Kidney capillary endothelial cell (primary cell): ENCODE data around the gene RAD51B.

ENCODE experiments used
- DNase-seq: peaks from one replicate; pipeline ENCODE4 v3.0.0-alpha.2; 2018; ENCODE audit warnings: low spot score

RAD51B gene

DNA sequence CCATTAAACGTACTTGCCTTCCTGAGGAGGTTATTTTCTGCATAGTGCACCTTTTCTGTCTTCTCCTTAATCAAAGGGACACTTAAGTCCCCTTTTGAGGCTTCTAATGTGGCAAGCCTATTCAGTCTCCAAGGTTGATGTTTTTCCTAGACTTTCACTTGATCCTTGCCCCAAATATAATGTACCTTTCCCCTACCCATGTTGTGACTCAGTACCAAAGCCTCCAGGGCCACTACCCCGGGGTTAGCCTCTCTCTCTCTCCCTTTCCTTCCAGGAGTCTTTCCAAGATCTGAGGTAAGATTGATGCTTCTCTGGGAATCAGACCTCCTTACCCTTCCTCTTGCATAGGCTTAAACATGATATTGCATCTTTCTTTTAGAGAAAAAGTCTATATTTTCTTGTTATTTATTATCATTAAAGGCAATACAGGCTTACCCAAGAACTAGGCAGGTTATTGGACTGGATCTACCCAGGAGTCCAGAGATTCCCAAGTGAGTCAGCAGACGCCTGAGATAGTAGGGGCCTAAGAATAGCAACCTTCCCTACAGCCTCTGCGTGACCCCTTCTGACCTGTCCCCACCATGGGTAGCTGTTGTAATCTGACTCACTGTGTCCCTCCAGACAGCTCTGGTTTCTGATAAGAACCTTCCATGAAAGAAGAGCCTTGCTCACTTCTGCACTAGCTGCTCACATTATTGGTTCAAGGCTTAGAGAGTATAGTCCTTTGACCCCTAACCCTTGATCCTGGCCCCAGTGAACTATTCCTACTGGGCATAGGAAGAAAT, 800.4 kb downstream of the RAD51B start:
- DNase-seq = no peak

DNA sequence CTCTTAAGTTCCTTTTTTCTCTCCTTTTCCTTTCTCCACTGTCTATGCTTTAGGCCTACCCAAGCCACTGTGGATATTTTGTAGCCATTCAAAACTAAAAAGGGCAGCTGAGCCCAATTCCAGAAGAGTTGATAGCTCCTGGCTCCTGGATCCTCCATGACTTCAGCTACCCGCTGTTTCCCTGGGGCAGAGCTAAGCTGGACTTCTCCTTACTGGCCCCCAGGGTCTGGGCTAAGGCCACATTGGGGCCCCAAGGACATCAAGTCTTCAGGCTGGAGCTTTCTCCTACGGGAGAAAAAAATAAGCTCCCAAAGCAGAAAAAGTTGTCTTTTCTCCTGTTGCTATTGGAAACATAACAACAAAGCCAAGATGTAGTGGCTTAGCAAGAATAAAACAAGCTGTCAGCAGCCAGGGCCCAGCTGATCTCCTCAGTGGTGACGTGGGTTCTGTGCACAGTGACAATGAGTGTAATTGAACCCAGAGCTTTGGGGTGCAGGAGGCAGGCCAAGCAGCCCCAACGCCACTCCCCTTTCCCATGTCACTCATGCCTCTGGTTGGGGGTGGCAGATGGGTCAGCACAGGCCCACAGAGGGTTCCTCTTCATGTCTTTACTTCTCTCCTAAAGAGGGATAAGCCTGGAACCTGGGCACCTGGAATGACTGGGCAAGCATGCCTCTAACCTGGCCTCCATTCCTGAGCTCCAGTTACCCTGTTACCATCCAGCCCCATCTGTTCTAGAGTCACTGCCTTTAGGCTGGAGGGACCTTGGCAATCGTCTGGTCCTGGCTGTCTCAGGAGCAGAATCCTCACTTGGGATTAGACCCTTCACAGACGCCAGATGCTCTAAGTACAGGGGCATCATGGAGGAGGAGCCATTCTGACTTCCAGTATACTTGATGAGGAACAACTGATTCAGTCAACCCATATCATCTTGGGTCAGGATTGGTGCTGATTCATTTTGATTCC, 802.1 kb downstream of the RAD51B start:
- no peak for DNase-seq

- DNase-seq = no peak
Measured at GRCh38 chr14:68622856-68623255, 803.3 kb downstream of the RAD51B start.

GRCh38 chr14:68623307-68623706, 803.7 kb downstream of the RAD51B start:
- DNase-seq = no peak

DNA sequence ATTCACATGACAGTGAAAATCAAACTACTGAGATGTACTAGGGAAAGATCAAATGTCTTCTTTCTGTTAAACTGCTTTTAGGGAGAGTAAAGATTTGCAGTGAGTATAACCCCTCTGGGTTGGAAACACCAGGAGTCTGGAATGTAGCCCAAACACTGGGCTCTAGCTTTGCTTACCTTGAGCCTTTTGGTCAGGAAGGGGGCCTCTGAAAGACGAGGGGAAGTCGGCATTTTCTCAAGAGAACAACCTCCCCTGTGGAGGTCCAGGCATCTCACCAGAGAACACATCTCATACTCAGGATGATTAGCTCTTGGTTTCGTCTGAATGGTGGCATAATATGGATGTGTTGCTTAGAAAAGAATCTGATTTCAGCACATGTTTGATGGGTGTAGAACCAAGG, 804.2 kb downstream of the RAD51B start:
- no peak for DNase-seq

GRCh38 chr14:68624541-68625220, 805.1 kb downstream of the RAD51B start:
- no peak for DNase-seq

DNA sequence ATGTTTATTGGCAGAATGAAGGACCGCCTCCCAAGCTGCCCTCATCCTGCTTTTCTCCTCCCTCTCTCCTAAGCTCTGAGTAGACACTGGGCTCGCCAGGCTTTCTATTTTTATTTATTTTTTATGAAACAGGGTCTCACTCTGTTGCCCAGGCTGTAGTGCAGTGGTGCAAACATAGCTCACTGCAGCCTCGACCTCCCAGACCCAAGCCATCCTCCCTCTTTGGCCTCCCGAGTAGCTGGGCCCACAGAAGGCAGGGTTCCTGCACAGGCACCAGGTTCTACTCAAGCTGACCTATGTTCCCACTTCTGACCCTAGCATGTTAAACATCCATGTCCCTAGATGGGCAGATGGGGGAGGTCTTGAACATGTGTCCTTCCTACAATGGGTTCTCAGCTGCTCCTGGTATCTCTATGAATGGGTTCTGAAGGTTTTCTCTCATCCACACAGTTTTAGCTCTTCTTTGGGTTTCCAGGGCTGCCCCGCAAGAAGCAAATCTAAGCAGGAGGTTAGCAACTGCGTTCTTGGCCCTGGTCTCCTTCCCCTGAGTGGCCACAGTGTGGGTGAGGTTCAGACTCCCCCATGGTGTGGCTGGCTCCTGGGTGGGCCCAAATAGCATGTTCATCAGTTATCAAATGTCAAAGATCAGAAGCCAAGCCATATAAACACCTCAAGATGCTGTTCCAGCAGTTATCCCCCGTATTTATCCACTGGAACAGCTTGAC, 805.9 kb downstream of the RAD51B start:
- no peak for DNase-seq

- DNase-seq = no peak
Measured at GRCh38 chr14:68626386-68626785, 806.8 kb downstream of the RAD51B start.

DNA sequence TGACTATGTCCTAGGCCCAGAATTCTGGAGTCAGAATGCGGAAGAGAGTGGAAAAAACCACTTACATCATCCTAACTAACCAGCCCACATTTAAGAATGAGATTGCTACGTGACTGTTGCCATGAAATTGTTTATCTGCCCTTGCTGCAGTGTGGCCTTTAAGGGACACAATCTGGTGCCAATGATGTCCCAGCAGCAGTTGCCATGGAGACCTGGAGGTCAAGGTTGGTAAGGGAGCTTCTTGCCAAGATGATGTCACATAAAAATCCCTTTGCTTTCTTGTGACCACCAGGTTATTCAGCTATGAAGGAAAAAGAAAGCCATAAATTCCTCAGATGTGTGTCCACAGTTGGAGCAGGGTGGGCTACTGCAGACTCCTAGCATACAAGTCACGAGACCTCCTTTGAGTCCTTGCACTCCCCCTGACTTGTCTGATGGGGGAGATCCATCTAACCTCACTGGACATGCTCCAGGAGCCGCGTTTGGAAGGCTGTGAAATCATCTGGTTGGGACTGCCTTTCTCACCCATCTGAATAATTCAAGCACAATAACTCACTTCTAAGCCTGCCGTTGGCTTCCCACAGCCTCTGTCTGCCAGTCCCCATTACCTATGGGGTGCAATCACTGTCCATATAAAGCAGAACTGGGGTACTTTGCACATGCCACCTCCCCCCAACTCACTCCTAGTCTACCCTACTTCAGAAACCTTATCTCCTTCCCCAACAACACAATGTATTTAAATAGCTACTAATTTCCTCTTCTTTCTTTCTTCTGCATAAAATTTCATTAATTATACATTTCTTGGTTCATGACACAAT, 807.7 kb downstream of the RAD51B start:
- no peak for DNase-seq

GRCh38 chr14:68627868-68628604, 808.5 kb downstream of the RAD51B start:
- no peak for DNase-seq

- DNase-seq = no peak
Measured at GRCh38 chr14:68628605-68629310, 809.2 kb downstream of the RAD51B start.

GRCh38 chr14:68630081-68630571, 810.5 kb downstream of the RAD51B start:
- no peak for DNase-seq

DNA sequence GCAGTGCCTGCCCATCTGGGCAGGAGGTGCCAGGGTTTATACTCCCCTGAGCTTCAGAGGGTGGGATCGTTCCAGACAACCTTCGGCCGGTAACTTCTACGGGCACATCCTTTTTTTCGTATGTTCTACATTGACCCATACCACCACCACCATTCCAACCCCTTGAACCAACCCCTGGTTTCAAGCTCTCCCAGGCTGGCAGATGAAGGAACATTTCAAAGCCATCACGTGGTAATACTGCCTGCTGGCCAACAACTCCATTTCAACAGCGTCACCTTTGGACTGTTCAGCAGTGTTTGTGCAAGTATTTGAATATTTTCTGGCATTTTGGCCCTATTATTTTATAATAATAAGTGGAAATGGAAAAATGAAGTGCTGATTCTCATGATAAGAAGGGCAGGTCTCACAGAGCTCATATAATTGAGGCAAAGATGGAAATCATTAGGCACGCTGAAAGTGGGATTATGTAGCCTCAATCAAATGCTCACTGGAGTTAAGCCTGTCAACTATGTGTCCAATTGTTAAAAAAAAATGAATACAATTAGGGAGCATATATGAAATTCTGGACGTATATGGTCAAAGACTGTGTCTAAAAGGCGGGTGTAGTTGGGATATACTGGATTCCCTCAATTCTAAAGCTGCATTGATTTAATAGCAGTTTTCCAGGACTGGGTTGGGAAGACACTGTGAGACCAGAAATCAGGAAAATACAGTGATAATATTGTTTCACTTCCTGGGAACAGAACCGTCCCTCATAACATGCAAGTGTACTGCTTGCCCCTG, 811.2 kb downstream of the RAD51B start:
- DNase-seq = no peak

DNA sequence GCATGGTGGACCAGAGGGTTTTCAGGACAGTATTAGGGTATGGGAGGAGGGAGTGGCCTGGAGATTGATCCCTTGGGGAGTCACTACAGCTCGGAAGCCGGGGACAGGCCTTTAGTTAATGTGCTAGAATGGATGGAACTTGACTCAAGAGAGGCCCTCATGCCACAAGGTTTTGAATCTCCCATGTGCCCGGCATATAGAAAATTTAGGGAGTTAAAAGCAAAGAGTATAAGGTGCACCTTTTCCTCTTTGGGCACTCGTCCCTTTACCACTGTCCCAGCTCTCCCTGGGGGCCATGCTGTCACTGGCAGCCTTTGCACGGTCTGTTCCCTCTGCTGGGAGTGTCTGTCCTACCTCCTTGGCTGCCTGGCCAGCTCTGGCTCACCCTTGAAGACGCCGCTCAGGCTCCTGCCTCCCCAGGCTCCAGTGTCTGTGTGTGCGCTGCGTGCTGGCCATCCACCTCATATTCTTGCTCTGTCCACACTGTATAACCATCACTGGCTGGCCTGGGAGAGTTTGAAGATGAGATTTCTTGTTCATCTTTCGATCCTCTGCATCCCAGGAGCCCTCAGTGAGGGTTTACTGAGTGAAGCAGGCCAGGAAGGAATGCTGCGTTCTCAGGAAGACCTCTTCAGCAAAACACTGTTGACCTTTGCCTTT, 811.9 kb downstream of the RAD51B start:
- DNase-seq = no peak

- no peak for DNase-seq
Measured at GRCh38 chr14:68632054-68632895, 812.7 kb downstream of the RAD51B start.

DNA sequence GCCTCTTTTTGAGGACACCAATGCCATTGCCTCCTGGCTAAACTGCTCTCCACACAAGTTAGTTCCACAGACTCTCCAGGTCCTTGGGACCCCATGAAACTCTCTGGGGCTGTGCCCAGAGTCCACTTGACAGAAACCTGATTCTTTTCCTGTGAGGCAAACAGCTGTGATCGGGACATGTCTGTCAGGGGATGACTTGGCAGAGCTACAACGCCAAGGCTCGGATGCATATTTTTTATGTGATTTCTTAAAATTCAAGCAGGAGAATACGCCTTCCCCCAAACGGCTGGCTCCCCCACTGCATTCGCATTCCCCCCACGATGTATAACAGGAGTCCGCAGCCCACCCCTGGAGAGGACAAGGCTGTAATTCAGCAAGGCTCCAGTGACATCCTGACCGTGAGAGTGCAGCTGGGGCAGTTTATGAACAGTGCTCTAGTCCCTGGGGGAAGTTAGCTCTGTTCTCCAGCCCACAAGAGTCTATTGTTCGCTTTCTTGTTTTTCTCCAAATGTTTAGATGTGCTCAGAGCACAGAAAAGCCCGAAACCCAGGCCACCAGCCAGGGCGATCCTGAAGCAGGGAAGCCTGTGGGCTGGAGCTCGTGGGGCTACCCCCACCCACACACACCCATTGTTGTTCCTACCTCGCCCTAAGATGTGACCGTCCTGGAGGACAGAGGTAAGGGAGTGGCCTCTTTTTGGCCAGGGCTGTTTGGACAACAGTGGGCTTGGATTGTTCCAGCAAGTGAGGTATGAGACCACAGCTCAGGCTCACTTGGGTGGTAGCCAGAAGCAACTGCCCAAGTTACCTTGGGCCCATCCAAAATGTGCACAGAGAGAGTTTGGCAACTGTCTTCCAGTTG, 813.8 kb downstream of the RAD51B start:
- DNase-seq = no peak
